Mesendoderm (in vitro differentiated cells): ENCODE results near the gene GPN3. TPM values are rescaled to one million over a fixed set of nuclear protein-coding genes. Genes with fewer than 3 reads are reported as not detected.

Experiments used
- DNase-seq: peaks from one replicate; pipeline ENCODE4 v3.0.0; 2013
- H2AK5ac ChIP-seq: 2 replicates; pipeline ENCODE4 v1.6.1; 2013; ENCODE audit warnings: low read length, inconsistent platforms
- H2BK120ac ChIP-seq: 2 replicates; pipeline ENCODE4 v1.6.1; 2013; ENCODE audit warnings: low read depth, mild to moderate bottlenecking, low read length, moderate library complexity, mixed read lengths
- H2BK15ac ChIP-seq: replicated peaks from 2 replicates; pipeline ENCODE4 v1.6.1; 2013; ENCODE audit warnings: low read depth, mild to moderate bottlenecking, moderate library complexity
- H2BK5ac ChIP-seq: 2 replicates; pipeline ENCODE4 v1.6.1; 2013; ENCODE audit warnings: low read length, inconsistent platforms
- H3K18ac ChIP-seq: 2 replicates; pipeline ENCODE4 v1.6.1; 2013; ENCODE audit warnings: mild to moderate bottlenecking, low read length, mixed read lengths
- H3K23ac ChIP-seq: one replicate; pipeline ENCODE4 v1.6.1; 2013; ENCODE audit warnings: low read length
- H3K27ac ChIP-seq: 2 replicates; pipeline ENCODE4 v1.5.1; 2013; ENCODE audit warnings: low read depth, mild to moderate bottlenecking, inconsistent platforms, low read length, moderate library complexity
- H3K27me3 ChIP-seq: 2 replicates; pipeline ENCODE4 v1.6.1; 2013; ENCODE audit warnings: low read length, control low read depth, mild to moderate bottlenecking, inconsistent platforms; ENCODE audit not compliant: insufficient read depth, poor library complexity
- H3K36me3 ChIP-seq: 2 replicates; pipeline ENCODE4 v1.6.1; 2013; ENCODE audit warnings: low read length, inconsistent platforms; ENCODE audit not compliant: control insufficient read depth, insufficient read depth
- H3K4ac ChIP-seq: one replicate; pipeline ENCODE4 v1.6.1; 2013; ENCODE audit warnings: low read depth, mild to moderate bottlenecking, low read length, moderate library complexity
- H3K4me1 ChIP-seq: 2 replicates; pipeline ENCODE4 v1.6.1; 2013; ENCODE audit warnings: low read depth, low read length, inconsistent platforms; ENCODE audit not compliant: control insufficient read depth
- H3K4me2 ChIP-seq: 2 replicates; pipeline ENCODE4 v1.6.1; 2013; ENCODE audit warnings: low read length
- H3K4me3 ChIP-seq: 2 replicates; pipeline ENCODE4 v1.5.1; 2013; ENCODE audit warnings: mild to moderate bottlenecking, low read length
- H3K56ac ChIP-seq: one replicate; pipeline ENCODE4 v1.6.1; 2013; ENCODE audit warnings: low read length
- H3K79me1 ChIP-seq: 2 replicates; pipeline ENCODE4 v1.6.1; 2013; ENCODE audit warnings: low read length, inconsistent platforms
- H3K79me2 ChIP-seq: 2 replicates; pipeline ENCODE4 v1.6.1; 2013; ENCODE audit warnings: mild to moderate bottlenecking, low read length; ENCODE audit not compliant: control insufficient read depth, insufficient read depth
- H3K9ac ChIP-seq: 2 replicates; pipeline ENCODE4 v1.6.1; 2013; ENCODE audit warnings: low read length, inconsistent platforms
- H4K5ac ChIP-seq: one replicate; pipeline ENCODE4 v1.6.1; 2013; ENCODE audit warnings: low read length
- H4K8ac ChIP-seq: one replicate; pipeline ENCODE4 v1.6.1; 2013; ENCODE audit warnings: low read depth, mild to moderate bottlenecking, control low read depth, low read length, moderate library complexity
- WGBS: extraction: QIAGEN DNeasy Blood & Tissue Kit; methylation state at CpG from one replicate; pipeline ENCODE4 v1.1.7; 2013; ENCODE audit warnings: low lambda C conversion rate, missing lambda C conversion rate; ENCODE audit not compliant: insufficient coverage; ENCODE audit errors: extremely low coverage; 5-methylcytosine and 5-hydroxymethylcytosine counted together
- small RNA-seq: library from polyadenylated mRNA; stranded (forward); fragments of <200 nt; extraction: miRNeasy Mini kit (QIAGEN cat#:217004); gene quantifications from one replicate; pipeline ENCODE3, GENCODE V24; 2013; ENCODE audit not compliant: insufficient read depth

The GPN3 gene

GRCh38 chr12:110403976-110404682, 63.9 kb downstream of the GPN3 start:
- no peak overlapping the region for H2BK5ac ChIP-seq
- peak overlapping the region; percentile 19 for H3K4me2 ChIP-seq
- no peak overlapping the region for H3K23ac ChIP-seq
- H3K27me3 ChIP-seq = no peaks in the 10 kb centered on the region
- H3K36me3 ChIP-seq = no peaks in the 10 kb centered on the region
- H3K4me1 ChIP-seq = no peaks in the 10 kb centered on the region
- peak overlapping the region; percentile 91 for H4K8ac ChIP-seq
- peaks cover 6% of the 10 kb centered on the region for H3K79me1 ChIP-seq
- no peak overlapping the region for H4K5ac ChIP-seq
- no peak overlapping the region for H3K18ac ChIP-seq
- no CpG with 5 or more reads among the region's 21 CpGs for WGBS
- H3K27ac ChIP-seq = peak overlapping the region; percentile 75
- no peak overlapping the region for H3K4me3 ChIP-seq
- no peak overlapping the region for H2BK15ac ChIP-seq
- H3K56ac ChIP-seq = peak overlapping the region; percentile 75
- no peak overlapping the region for H2AK5ac ChIP-seq
- peak overlapping the region; percentile 6 for H3K4ac ChIP-seq
- no peak overlapping the region for H2BK120ac ChIP-seq
- H3K79me2 ChIP-seq = peaks cover 35% of the 10 kb centered on the region
- DNase-seq = peak; percentile 84
- H3K9ac ChIP-seq = peak overlapping the region; percentile 85

- Histone ChIP-seq H3K4me2 (peak within 1 kb of the TSS; percentile 69), H4K5ac (no peak within 1 kb of the TSS), H3K36me3 (no peaks in the 10 kb centered on the region), H2BK15ac (no peak within 1 kb of the TSS), H3K9ac (peak within 1 kb of the TSS; percentile 85), H3K27ac (peak within 1 kb of the TSS; percentile 75), H3K18ac (peak within 1 kb of the TSS; percentile 75), H3K4me1 (no peaks in the 10 kb centered on the region), H3K27me3 (no peaks in the 10 kb centered on the region), H3K23ac (peak within 1 kb of the TSS; percentile 59), H3K56ac (peak within 1 kb of the TSS; percentile 92), H2AK5ac (no peak within 1 kb of the TSS), H3K79me2 (peaks cover 36% of the 10 kb centered on the region), H3K4me3 (peak within 1 kb of the TSS; percentile 87), H3K79me1 (peaks cover 6% of the 10 kb centered on the region), H2BK5ac (peak within 1 kb of the TSS; percentile 16), H2BK120ac (no peak within 1 kb of the TSS), H4K8ac (peak within 1 kb of the TSS; percentile 91), H3K4ac (peak within 1 kb of the TSS; percentile 93)
- WGBS = no CpG with 5 or more reads among the region's 62 CpGs
- peak; percentile 96 for DNase-seq
Observed at GRCh38 chr12:110403146-110403975, 64.7 kb downstream of the GPN3 start, which contains the start of gene ANAPC7. Gene ANAPC7 (minus strand): TSS chr12:110403708. CDS start chr12:110403627, 81 bp downstream.

Small RNAs within 50 kb of the gene (small RNA-seq; reads per million reads assigned to genes)
- not detected for gene RF00278
